Stimulated activated naive CD8-positive, alpha-beta T cell treated with anti-CD3 and anti-CD28 coated beads, Interleukin-15, amount 100 ng/mL, for 72 hours (primary cell): ENCODE data around the gene LAMA4.
A peak's percentile ranks its signal among the peaks of the same experiment; 100 is the strongest.

Source experiments
- ATAC-seq: fragments of 150-1000 bp; cut with Tn5 transposase; 2 replicates; pipeline ENCODE4 v1.10.0; 2021; ENCODE audit warnings: mild to moderate bottlenecking, moderate library complexity
- DNase-seq, 2 donors: peaks; one replicate each; pipeline ENCODE4 v3.0.0; 2021 to 2022
- H3K27ac Mint-ChIP-seq, 2 donors: one replicate each; pipeline ENCODE4 v1.8.0; 2022; ENCODE audit warnings: mild to moderate bottlenecking in 2 of 2, mixed read lengths in 2 of 2, moderate library complexity in 2 of 2
- H3K27me3 Mint-ChIP-seq: one replicate; pipeline ENCODE4 v1.8.0; 2022; ENCODE audit warnings: mixed read lengths
- H3K4me1 Mint-ChIP-seq: one replicate; pipeline ENCODE4 v1.8.0; 2022; ENCODE audit warnings: mild to moderate bottlenecking, mixed read lengths
- H3K4me3 Mint-ChIP-seq, 2 donors: one replicate each; pipeline ENCODE4 v1.8.0; 2022; ENCODE audit warnings: mild to moderate bottlenecking in 2 of 2, mixed read lengths in 2 of 2, moderate library complexity in 1 of 2
- H3K9me3 Mint-ChIP-seq, 2 donors: one replicate each; pipeline ENCODE4 v1.8.0; 2022; ENCODE audit warnings: mixed read lengths in 2 of 2

The LAMA4 gene

GRCh38 chr6:112253841-112254816 is at the start of gene LAMA4:
Gene LAMA4 (minus strand): TSS chr6:112254567. CDS start chr6:112254150, 417 bp downstream.
- Mint-ChIP-seq H3K4me3 (peak within 1 kb of the TSS; percentile 80 to 87), H3K9me3 (no peaks in the 10 kb centered on the region), H3K27me3 (peaks cover 63% of the 10 kb centered on the region), H3K27ac (peak within 1 kb of the TSS in 1 of 2 donors; percentile 96), H3K4me1 (peaks cover 17% of the 10 kb centered on the region)
- DNase-seq (peak; percentile 23), ATAC-seq (peak; percentile 73)

GRCh38 chr6:112302142-112302705 is 47.9 kb upstream of the LAMA4 start:
- H3K27me3 Mint-ChIP-seq, result peaks cover 37% of the 10 kb centered on the region
- no peak overlapping the region for H3K27ac Mint-ChIP-seq
- DNase-seq, result no peak
- no peaks in the 10 kb centered on the region for H3K9me3 Mint-ChIP-seq
- H3K4me3 Mint-ChIP-seq, result no peak overlapping the region
- no peak for ATAC-seq
- no peaks in the 10 kb centered on the region for H3K4me1 Mint-ChIP-seq

- H3K27me3 Mint-ChIP-seq, result peaks cover 37% of the 10 kb centered on the region
- H3K4me1 Mint-ChIP-seq, result no peaks in the 10 kb centered on the region
- no peak for DNase-seq
- no peak overlapping the region for H3K27ac Mint-ChIP-seq
- ATAC-seq, result no peak
- no peaks in the 10 kb centered on the region for H3K9me3 Mint-ChIP-seq
- H3K4me3 Mint-ChIP-seq, result no peak overlapping the region
These were observed 46.5 kb upstream of the LAMA4 start for GRCh38 chr6:112300896-112301295.

DNA sequence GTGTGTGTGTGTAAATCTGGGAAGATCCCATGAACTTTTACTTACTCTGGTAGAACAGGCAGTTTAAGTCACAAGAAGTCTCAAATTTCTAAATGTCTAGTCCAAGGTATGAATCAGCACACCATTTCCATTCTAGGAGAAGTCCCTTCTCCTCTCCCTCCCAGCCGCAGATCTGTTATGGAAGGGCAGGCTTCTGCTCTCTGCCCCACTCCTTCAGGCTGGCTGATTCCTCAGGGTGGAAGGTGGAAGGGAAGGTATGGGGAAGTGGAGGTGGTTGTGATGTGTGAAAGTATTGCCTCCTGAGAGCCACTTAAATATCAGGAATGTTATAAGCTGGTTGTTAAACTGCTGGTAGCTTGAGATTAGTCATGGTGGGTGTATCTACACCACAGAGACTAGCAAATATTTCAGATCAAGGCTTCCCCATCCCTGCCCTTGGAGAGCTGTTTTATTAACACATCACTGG is 44.5 kb upstream of the LAMA4 start:
- DNase-seq, result no peak
- no peaks in the 10 kb centered on the region for H3K9me3 Mint-ChIP-seq

GRCh38 chr6:112298021-112298745 is 43.8 kb upstream of the LAMA4 start:
- ATAC-seq (no peak), DNase-seq (no peak)
- no peak overlapping the region for H3K27ac Mint-ChIP-seq
- peaks cover 38% of the 10 kb centered on the region for H3K27me3 Mint-ChIP-seq
- H3K4me1 Mint-ChIP-seq, result no peaks in the 10 kb centered on the region
- H3K9me3 Mint-ChIP-seq, result no peaks in the 10 kb centered on the region
- no peak overlapping the region for H3K4me3 Mint-ChIP-seq

More for the DNA sequence above, 44.5 kb upstream of the LAMA4 start:
- H3K27ac Mint-ChIP-seq, result no peak overlapping the region
- H3K27me3 Mint-ChIP-seq, result peaks cover 34% of the 10 kb centered on the region
- no peaks in the 10 kb centered on the region for H3K4me1 Mint-ChIP-seq
- no peak overlapping the region for H3K4me3 Mint-ChIP-seq
- ATAC-seq, result peak; percentile 14

- no peaks in the 10 kb centered on the region for H3K9me3 Mint-ChIP-seq
- ATAC-seq (no peak), DNase-seq (no peak)
- peaks cover 48% of the 10 kb centered on the region for H3K27me3 Mint-ChIP-seq
- H3K4me1 Mint-ChIP-seq, result no peaks in the 10 kb centered on the region
- H3K4me3 Mint-ChIP-seq, result no peak overlapping the region
- H3K27ac Mint-ChIP-seq, result no peak overlapping the region
These were observed 42.3 kb upstream of the LAMA4 start for GRCh38 chr6:112296694-112297093.

GRCh38 chr6:112296122-112296521 is 41.8 kb upstream of the LAMA4 start:
- H3K27me3 Mint-ChIP-seq, result peaks cover 54% of the 10 kb centered on the region
- H3K4me1 Mint-ChIP-seq, result no peaks in the 10 kb centered on the region
- H3K27ac Mint-ChIP-seq, result peak overlapping the region in 1 of 2 donors; percentile 15
- H3K9me3 Mint-ChIP-seq, result no peaks in the 10 kb centered on the region
- ATAC-seq (peak; percentile 79), DNase-seq (no peak)
- H3K4me3 Mint-ChIP-seq, result no peak overlapping the region

DNA sequence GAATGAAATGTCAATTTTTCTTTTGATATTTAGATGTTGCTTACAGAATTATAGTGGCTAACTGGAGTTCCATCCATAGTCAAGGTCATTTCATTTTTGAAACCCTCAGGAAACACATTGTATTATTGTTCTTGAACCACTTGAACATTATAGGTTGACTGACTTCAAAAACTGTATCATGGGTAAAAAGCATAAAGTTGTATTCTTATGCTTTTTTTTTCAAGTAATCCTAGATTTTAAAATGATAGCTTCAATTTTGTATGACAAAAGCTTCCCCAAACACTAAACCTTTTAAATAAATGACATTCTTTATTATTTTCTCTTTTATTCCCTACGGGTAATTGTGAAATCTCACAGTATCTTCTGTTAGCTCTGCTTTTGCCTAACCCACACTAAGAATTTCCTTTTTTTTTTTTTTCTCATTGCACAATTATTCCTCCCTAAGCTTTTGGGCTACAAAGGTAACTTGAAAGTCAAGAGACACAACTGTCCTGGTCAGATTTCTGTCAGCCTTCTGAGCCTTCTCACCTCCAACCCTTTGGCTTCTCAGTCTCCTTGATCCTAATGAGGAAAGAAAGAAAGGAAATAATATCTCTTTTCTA is 36.9 kb upstream of the LAMA4 start:
- no peak for DNase-seq
- Mint-ChIP-seq H3K4me3 (no peak overlapping the region), H3K27ac (no peak overlapping the region), H3K9me3 (no peaks in the 10 kb centered on the region), H3K27me3 (peaks cover 66% of the 10 kb centered on the region), H3K4me1 (peaks cover 10% of the 10 kb centered on the region)
- ATAC-seq, result no peak

DNA sequence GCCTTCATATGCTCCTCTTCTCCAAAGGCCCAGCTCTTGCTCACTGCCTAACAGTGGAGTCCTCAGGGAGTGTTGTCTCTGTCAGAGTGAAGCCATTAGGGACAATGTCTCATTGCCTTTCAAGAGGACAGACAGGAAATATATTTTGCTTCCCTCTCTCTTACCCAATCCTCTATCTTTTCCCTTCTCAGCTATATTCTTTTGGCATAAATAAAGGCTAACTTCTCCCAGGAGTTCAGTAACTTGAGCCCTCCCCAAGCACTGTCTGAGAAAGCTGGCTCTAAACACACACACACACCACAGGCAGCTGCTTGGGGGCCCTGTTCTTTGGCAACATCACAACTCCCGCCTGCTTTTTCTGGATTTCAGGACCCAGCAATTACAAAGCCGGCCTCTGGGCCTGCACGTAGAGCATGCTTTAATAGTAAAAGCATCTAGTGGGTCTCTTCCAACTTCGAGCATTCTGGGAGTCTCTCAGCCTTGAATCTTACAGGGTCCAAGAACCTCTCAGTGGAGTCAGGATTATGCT is 34.7 kb upstream of the LAMA4 start:
- Mint-ChIP-seq H3K9me3 (no peaks in the 10 kb centered on the region), H3K27me3 (peaks cover 58% of the 10 kb centered on the region), H3K27ac (no peak overlapping the region), H3K4me1 (peaks cover 25% of the 10 kb centered on the region), H3K4me3 (no peak overlapping the region)
- no peak for ATAC-seq
- no peak for DNase-seq

DNA sequence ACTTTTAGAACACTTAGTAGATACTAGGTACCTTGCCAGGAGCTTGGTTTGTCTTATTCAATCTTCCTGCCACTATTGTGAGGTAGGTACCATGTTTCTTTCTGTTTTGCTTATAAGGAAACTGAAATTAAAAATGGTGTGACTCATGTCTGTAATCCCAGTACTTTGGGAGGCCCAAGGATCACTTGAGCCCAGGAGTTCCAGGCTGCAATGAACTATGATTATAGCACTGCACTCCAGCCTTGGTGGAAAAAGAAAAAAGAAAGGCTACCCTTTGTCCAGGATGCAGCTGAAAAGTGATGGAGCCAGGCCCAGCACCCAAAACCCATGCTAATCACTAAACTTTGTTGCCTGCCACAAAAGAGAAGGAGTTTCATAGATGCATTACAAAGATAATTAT is 34.1 kb upstream of the LAMA4 start:
- DNase-seq, result no peak
- Mint-ChIP-seq H3K27ac (no peak overlapping the region), H3K27me3 (peaks cover 58% of the 10 kb centered on the region), H3K4me1 (peaks cover 25% of the 10 kb centered on the region), H3K4me3 (no peak overlapping the region), H3K9me3 (no peaks in the 10 kb centered on the region)
- ATAC-seq, result no peak

DNA sequence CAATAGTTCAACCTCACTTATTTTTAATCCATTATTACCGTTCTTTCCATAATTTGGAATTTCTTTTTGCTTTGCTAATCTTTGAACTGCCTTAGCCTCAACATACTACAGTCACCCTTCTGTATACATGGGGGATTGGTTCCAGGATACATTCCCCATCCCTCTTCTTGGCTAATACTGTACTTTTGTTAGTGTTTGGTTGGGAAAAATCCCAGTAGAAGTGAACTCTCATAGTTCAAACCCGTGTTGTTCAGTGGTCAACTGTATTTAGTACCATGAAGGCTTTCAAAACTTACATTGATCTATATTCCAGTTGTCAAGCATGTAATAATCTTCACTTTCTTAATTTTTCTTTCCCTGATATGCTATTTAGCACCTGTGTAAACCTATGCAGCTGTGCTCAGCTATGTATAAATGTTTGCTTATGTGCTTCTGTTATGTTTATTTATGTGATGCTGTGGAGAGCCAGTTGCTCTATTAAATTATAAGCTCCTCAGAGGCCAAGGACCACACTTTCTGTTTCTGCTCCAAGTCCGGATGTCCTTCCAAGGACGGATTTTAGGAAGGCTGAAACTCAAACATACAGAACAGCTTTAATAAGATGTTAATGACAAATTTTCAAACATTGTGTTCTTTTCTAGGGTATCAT is 33.3 kb upstream of the LAMA4 start:
- no peak for DNase-seq
- H3K4me3 Mint-ChIP-seq, result no peak overlapping the region
- no peaks in the 10 kb centered on the region for H3K9me3 Mint-ChIP-seq
- peaks cover 65% of the 10 kb centered on the region for H3K27me3 Mint-ChIP-seq
- ATAC-seq, result no peak
- peaks cover 25% of the 10 kb centered on the region for H3K4me1 Mint-ChIP-seq
- no peak overlapping the region for H3K27ac Mint-ChIP-seq

DNA sequence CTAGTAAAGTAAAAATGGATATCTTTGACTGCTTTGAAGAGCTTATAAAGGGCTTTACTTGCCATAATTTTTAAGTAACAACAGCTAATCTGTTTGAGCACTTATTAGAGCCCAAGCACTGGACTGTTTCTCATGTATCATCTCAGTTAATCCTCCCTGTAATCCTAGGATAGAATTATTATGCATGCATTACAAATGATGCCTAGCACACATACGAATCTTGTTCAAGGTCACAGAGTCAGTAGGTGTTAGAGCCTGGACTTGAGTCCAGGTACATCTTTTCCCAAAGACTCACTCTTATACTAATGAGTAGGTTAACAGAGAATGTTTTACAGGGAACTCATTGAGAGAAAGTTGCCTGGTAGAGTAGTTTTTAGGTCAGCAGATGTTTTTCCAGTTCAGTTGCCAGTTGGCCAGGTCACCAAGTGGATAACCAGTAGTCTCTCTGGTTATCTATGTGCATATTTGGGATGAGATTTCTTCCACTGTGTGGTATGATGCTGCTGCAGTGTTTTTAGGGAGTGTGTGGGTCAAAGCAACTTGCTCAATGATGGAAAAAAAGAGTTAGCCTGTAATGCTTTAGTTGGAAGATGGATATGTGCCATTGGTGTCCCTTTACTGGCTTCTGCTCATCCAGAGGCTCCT is 32.3 kb upstream of the LAMA4 start:
- DNase-seq (no peak), ATAC-seq (no peak)
- Mint-ChIP-seq H3K27me3 (peaks cover 65% of the 10 kb centered on the region), H3K4me1 (peaks cover 25% of the 10 kb centered on the region), H3K9me3 (no peaks in the 10 kb centered on the region), H3K27ac (no peak overlapping the region), H3K4me3 (no peak overlapping the region)

GRCh38 chr6:112286010-112286409 is 31.6 kb upstream of the LAMA4 start:
- peaks cover 65% of the 10 kb centered on the region for H3K27me3 Mint-ChIP-seq
- peak; percentile 66 to 82 for DNase-seq
- peak; percentile 94 for ATAC-seq
- H3K9me3 Mint-ChIP-seq, result no peaks in the 10 kb centered on the region
- H3K4me3 Mint-ChIP-seq, result no peak overlapping the region
- H3K4me1 Mint-ChIP-seq, result peaks cover 25% of the 10 kb centered on the region
- no peak overlapping the region for H3K27ac Mint-ChIP-seq

DNA sequence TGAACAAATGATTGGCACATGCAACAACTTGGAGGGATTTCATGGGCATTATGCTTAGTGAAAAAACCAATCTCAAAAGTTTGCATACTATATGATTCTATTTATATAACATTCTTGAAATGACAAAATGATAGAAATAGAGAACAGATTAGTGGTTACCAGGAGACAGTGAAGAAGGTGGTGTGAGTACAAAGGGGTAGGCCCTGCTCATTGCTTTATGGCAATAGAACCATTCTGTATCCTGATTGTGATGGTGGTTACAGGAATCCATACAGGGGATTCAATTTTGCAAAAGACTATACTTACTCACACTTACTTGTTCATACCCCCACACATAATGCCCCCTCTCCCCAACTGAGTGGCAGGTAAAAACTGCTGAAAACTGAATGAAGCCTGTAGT is 30.2 kb upstream of the LAMA4 start:
- H3K4me3 Mint-ChIP-seq, result no peak overlapping the region
- H3K27me3 Mint-ChIP-seq, result peaks cover 67% of the 10 kb centered on the region
- no peaks in the 10 kb centered on the region for H3K9me3 Mint-ChIP-seq
- no peak for DNase-seq
- ATAC-seq, result peak; percentile 48
- H3K4me1 Mint-ChIP-seq, result peaks cover 25% of the 10 kb centered on the region
- H3K27ac Mint-ChIP-seq, result no peak overlapping the region
